HUDEP-2 (cell line): ENCODE data around the gene CFAP47.
"Not testable (repeated sequence)": the region's sequence is repeated elsewhere in the genome, so short reads cannot be mapped to it uniquely, and the experiment has no call there.

Source experiments
- DNase-seq, 76 experiments: peaks; one replicate each; lab custom pipeline; 2025; ENCODE audit not compliant: unreplicated experiment in 76 of 76; lab: John Stamatoyannopoulos, UW

CFAP47 gene

DNA sequence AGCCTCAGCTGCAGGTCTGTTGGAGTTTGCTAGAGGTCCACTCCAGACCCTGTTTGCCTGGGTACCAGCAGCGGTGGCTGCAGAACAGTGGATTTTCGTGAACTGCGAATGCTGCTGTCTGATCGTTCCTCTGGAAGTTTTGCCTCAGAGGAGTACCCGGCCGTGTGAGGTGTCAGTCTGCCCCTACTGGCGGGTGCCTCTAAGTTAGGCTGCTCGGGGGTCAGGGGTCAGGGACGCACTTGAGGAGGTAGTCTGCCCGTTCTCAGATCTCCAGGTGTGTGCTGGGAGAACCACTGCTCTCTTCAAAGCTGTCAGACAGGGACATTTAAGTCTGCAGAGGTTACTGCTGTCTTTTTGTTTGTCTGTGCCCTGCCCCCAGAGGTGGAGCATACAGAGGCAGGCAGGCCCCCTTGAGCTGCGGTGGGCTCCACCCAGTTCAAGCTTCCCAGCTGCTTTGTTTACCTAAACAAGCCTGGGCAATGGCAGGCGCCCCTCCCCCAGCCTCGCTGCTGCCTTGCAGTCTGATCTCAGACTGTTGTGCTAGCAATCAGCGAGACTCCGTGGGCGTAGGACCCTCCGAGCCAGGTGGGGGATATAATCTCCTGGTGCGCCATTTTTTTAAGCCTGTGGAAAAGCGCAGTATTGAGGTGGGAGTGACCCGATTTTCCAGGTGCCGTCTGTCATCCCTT is 315.4 kb downstream of the CFAP47 start:
- DNase-seq, result not testable (repeated sequence)

DNA sequence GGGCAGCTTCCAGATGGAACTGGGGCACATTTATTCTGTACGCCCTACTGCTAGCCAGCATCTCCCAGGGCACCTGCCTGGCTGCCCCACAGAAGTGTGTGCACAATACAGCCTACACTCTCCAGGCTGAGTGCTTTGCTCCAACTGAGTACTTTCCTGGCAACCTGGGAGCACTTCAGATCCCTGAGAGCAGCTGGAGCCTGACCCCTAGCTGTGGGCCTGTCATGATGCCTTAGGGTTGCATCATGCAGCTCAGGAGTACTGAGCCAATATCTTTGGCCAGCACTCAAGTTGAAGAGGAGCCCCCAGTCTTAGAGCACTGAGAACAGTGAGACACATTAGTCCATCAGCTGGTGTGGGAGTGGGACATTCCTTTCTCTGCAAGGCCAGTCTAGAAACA is 321.9 kb downstream of the CFAP47 start:
- DNase-seq, result no peak

DNA sequence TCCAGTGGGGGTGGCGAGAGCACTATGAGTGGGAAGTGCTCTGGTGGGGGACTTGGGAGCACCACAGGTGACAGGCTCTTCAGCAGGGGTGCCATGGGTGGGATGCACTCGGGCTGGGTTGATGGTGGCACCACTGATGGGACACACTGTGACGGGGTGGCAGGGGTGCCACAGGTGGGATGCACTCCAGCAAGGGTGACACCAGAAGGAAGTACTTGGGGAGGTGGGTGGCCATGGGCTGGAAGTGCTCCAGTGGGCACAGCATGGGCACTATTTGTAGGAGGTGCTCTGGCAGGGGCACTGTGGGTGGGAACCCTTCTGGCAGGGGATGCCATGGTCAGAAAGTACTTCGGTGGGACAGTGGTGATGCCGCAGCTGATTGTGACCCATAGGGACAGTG is 346.6 kb downstream of the CFAP47 start:
- no peak for DNase-seq

DNA sequence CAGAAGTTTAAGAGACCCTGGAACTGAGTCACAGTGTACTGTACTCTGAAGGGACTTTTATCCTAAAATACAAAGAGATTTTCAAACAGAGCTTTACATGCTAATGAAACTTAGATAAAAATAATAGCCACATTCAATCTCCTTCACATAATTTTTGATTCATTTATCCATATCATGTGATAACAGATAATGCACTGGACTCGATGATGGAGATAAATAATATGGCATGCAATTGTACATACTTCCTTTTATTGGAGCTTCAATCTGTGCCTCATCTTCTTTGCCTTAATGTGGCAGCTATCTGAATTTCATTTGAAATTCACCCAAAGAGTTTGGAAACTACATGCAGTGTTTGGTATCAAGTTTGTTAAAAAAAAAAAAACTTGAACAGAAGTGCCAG is 390.6 kb downstream of the CFAP47 start:
- no peak for DNase-seq

- no peak for DNase-seq
Observed at GRCh38 chrX:36314303-36314702, 394.8 kb downstream of the CFAP47 start.

DNA sequence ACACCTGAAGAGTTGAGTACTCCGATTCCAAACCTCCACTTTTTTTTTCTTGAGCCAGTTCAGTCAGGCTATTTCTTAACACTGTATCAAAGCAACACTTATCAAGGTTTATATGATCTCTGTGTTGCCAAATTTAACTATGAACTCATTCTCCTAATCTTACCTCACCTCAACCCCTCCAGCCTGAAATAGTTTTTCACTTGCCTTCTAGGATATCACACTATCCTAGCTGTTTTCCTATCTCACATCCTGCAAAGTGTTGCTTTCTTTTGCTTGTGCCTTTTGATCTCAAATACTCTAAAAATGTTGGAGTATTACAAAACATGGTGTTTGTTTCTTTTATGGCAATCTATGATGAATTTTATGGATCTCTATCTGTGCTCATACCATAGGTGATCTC is 415.0 kb downstream of the CFAP47 start:
- DNase-seq, result no peak

- no peak for DNase-seq
Observed at GRCh38 chrX:36336751-36337150, 417.2 kb downstream of the CFAP47 start.

- DNase-seq, result no peak
Observed at GRCh38 chrX:36344301-36344700, 424.8 kb downstream of the CFAP47 start.

DNA sequence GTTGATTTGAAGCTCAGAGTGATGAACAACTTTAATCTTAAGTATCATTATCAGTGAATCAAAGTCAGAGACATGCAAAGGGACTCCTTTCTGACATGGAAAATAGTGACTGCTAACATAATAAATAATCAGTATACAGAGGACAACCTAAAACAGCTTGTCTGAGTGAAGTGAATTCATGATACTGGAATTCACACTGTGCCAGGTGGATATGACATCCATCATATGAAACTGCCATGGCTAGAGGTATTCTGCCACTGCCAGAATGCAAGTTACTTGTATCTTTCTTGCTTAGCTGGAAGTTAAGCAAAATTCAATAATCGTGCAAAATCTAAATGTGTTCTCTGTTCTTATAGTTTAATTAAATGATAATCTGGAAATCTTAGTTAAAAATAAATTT is 429.0 kb downstream of the CFAP47 start:
- DNase-seq, result no peak

GRCh38 chrX:36357855-36358254 is 438.3 kb downstream of the CFAP47 start:
- no peak for DNase-seq

GRCh38 chrX:36364262-36364661 is 444.7 kb downstream of the CFAP47 start:
- DNase-seq, result no peak

DNA sequence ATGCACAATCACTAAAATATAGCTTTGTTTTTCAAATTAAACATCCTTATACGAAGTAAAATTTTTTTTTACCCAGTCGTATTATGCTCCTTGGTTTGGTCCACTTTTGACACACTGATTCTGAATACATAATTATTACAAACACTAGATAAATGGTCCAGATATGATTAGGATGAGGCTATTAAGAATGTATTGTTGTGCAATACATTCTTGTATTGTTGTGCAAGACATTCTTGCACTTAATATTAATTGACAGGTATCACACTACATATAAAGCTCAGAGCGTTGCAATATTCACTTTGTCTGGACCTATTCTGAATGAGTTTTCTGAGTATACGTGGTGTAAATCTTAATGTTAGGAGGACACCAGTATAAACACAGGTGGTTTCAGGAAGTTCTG is 464.0 kb downstream of the CFAP47 start:
- DNase-seq, result no peak

DNA sequence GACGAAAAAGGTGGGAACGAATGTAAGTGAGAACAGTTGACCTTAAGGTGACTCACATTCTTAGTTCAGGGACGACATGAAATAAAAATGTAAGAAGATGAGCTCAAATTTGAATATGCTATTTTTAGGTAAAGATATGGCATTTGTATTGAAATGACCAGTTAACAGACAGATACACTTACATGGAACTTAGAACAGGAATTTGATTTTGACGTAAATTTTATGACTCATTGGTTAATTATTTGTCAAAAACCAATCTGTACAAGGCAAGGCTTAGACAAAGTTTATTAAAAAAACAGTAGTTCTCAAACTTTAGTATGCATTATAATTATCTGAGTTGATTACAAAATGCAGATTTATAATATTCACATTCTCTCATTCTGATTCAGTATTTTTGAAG is 469.4 kb downstream of the CFAP47 start:
- no peak for DNase-seq

- DNase-seq, result no peak
Observed at GRCh38 chrX:36401774-36402173, 482.2 kb downstream of the CFAP47 start.

GRCh38 chrX:36407836-36408235 is 488.3 kb downstream of the CFAP47 start:
- DNase-seq, result no peak

- no peak for DNase-seq
Observed at GRCh38 chrX:36414056-36414455, 494.5 kb downstream of the CFAP47 start.

GRCh38 chrX:36422368-36422767 is 502.8 kb downstream of the CFAP47 start:
- no peak for DNase-seq

DNA sequence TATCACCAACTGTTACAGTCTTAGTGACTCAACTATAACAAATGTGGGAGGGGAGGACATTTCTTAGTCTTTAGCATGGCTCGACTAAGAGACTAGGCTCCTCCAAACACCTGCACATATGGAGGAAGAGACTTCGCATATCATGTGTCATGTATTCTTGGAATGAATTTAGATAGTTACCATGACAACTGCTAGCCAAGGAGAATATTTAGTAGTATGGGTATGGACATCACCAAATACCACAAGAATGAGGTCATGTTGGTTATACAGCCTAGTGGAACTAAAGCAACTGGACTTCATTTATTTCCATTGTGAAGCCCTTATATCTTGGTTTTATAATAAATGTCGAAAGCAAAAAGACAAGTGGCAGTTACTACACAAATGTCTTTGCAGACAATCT is 512.3 kb downstream of the CFAP47 start:
- DNase-seq, result no peak

GRCh38 chrX:36434522-36434921 is 515.0 kb downstream of the CFAP47 start:
- no peak for DNase-seq
